ENCODE measurements around the gene LMLN.
"Not testable (repeated sequence)": the region's sequence is repeated elsewhere in the genome, so short reads cannot be mapped to it uniquely, and the experiment has no call there.

The LMLN gene, protein sequence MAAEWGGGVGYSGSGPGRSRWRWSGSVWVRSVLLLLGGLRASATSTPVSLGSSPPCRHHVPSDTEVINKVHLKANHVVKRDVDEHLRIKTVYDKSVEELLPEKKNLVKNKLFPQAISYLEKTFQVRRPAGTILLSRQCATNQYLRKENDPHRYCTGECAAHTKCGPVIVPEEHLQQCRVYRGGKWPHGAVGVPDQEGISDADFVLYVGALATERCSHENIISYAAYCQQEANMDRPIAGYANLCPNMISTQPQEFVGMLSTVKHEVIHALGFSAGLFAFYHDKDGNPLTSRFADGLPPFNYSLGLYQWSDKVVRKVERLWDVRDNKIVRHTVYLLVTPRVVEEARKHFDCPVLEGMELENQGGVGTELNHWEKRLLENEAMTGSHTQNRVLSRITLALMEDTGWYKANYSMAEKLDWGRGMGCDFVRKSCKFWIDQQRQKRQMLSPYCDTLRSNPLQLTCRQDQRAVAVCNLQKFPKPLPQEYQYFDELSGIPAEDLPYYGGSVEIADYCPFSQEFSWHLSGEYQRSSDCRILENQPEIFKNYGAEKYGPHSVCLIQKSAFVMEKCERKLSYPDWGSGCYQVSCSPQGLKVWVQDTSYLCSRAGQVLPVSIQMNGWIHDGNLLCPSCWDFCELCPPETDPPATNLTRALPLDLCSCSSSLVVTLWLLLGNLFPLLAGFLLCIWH

DNA sequence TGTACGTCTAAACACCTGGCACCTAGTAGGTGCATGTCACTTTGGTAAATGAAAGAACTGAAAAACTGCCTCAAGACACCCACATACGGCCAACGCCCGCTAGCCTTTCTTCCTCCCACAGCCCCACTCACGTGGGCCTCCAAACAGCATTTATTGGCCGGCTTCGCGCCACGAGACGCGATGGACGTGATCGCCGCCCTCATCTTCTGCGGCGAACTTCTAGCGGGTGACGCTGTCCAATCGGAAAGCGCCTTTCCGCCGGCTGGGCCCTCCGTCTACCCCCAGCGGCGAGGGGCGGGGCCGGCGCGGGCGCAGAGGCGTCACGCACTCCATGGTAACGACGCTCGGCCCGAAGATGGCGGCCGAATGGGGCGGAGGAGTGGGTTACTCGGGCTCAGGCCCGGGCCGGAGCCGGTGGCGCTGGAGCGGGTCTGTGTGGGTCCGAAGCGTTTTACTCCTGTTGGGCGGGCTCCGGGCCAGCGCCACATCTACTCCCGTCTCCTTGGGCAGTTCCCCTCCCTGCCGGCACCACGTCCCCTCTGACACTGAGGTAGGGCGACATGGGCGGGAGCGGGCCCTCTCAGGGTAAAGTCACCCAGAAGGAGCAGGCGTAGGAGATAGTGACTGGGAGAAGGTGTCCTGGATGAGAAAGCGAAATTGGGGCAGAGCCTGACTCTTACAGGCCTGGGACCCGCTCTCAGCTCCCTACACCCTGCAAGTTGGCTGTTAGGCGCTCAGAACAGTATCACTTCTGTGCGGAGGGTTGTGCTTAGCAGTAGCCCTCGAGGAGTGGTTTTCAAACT lies at the start of gene LMLN:
Gene LMLN, plus strand, starts transcription at position 327 of the 803 bp plus-strand sequence. Its CDS starts 29 bp downstream, at position 356.
- ATAC-seq: peak; percentile 92 to 95

DNA sequence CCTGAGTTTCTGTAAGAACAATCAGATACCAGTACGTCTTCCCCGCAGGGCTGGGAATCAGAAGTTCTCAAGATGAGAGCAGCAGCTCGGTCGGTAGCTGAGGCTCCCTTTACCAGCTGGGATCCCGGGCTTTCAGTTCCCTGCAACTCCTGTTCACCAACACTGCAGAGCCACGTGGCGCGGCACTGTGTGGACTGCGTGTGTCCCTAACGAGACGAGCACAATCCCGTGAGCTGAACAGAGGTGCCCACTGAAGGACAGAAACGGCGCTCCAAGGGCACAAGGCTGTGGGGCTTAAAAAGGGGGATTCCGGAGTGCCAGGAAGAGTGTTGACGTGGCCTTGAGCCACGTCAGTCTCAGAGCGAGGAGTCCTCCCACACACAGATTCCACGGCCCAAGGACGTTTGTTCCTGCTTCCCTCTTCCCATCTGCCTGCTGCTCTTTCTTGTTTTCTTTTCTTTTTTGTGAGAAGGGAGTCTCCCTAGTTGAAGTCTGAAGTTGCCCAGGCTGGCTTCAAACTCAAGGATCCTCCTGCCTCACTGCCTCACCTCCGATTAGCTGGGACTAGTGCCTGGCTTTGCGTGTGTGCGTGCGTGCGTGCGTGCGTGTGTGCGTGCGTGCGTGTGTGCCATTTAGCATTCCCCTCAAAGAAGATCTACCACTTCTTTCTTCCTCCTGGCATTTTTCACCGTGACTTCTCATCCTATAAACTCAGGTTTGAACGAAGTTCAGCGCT lies 47.1 kb upstream of the LMLN start:
- no peak for ATAC-seq

DNA sequence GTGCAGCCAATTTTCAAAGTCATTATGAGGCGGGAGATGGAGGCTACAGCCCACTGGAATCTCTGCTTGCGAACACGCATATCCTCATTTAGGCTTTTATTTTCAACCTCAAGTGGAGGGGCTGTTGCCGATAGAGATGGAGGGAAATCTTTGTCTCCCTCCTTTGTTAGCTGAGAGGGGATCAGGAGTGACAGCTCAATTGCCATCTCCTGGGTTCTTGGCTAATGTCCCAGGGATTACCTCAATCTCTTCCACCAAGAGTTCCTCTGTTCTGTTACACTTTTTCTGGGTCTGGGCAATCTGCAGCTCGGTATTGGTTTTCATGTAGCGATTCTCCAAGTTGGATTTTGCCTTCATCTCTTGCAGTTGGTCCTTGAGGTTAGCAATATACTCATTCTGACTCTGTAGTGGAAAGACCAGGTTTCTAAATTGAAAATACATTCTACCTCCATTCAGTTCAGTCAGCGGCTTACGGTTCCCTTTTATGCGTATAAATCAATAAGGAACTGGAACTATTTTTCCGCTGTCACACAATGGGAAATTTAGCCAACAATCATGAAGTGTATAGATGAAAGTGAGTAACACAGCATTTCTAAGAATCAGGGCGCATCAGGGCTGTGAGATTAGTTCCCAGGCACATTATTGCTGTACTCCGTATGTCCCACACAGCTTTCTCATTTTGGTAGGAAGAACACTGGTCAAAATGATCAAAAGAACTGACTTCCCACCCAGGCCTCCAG lies 46.2 kb upstream of the LMLN start:
- ATAC-seq: no peak

DNA sequence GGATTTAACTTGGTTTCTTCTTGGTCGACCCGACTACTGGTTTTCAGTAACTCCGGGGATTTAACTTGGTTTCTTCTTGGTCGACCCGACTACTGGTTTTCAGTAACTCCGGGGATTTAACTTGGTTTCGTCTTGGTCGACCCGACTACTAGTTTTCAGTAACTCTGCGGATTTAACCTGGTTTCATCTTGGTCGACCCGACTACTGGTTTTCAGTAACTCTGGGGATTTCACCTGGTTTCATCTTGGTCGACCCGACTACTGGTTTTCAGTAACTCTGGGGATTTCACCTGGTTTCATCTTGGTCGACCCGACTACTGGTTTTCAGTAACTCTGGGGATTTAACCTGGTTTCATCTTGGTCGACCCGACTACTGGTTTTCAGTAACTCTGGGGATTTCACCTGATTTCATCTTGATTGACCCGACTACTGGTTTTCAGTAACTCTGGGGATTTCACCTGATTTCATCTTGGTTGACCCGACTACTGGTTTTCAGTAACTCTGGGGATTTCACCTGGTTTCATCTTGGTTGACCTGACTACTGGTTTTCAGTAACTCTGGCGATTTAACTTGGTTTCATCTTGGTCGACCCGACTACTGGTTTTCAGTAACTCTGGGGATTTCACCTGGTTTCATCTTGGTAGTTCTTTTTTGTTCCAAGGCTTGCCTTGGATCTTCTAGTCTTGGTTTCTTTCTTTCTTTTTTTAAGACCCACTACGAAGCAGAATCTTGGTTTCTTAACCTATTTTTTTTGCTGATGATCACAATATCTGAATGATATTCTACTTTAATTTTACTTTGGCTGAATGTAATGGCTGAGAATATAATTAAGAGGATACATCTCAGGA lies 38.4 kb upstream of the LMLN start:
- not testable (repeated sequence) for ATAC-seq

DNA sequence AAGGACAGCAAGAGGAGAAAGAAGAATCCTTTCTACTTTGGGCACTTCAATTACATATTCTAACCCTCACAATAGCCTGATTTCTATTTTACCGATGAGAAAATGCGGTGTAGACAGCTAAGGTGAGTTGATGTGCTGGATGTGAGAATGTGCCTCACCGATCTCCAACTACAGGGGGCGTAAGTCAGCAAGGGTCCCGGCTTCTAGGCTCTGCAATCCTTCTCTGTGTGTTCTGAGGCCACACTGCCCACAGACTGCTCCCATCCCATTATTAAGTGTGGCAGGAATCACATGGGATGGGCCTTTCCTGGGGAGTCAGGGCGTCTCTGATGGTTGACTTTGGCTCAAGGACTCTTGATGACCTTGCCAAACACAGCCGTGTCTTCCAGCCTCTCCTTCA lies 33.6 kb upstream of the LMLN start:
- no peak for ATAC-seq

DNA sequence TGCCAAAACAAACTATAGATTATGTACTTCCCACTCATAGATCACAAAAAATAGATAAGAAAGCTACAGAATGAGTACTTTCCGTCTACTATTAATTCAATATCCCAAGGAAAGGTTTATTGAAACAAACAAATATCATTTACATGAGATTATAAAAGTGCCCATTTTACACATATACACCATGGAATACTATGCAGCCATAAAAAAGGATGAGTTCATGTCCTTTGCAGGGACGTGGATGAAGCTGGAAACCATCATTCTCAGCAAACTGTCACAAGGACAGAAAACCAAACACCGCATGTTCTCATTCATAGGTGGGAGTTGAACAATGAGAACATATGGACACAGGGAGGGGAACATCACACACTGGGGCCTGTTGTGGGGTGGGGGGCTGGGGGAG lies 32.4 kb upstream of the LMLN start:
- not testable (repeated sequence) for ATAC-seq

DNA sequence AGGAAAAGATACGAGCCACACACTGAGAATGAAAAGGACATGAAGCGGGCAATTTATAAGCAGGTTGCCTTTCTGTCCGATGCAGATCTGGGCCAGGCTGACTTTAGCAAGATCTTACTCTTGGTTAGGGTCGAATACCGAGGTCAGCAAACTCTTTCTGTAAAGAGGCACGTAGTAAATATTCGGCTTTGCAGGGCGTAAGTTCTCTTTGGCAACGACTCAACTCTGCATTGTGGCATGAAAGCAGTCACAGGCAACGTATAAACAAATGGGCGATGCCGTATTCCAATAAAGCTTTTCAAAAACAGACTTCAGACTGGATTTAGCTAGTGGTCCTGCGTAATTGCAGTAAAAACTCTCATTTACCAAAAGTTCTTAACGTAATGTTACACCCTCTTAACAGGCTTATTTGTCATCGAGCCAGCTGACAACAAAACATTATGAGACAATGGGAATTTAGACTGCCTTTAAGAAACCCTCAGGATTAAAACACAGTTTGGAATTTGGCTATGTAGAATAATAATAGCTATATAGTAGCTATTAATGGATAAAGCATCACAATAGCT lies 23.1 kb upstream of the LMLN start:
- no peak for ATAC-seq

DNA sequence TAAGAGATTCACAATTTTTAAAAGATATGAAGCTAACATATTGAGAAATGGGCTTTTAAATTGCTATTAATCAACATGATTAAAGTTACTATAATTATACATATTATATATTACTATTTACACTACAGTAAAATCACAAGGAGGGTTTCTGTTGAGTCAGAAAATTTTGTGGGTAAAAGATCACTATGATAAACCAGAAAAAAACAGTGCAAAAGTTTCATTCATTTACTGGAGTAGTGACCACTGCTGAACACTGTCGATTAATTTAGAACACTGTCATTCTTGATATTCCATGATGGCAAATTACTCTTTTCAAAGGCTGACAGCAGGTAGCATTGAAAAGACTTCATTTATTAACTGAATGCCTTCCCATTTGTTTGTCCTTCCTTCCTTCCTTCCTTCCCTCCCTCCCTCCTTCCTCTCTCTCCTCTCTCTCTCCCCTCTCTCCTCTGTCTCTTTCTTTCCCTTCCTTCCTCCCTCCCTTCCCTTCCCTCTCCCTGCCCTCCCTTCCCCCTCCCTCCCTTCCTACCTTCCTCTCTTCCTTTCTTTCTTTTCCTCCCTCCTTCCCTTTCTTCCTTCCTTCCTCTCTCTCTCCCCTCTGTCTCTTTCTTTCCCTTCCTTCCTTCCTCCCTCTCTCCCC lies 19.2 kb upstream of the LMLN start:
- no peak for ATAC-seq

DNA sequence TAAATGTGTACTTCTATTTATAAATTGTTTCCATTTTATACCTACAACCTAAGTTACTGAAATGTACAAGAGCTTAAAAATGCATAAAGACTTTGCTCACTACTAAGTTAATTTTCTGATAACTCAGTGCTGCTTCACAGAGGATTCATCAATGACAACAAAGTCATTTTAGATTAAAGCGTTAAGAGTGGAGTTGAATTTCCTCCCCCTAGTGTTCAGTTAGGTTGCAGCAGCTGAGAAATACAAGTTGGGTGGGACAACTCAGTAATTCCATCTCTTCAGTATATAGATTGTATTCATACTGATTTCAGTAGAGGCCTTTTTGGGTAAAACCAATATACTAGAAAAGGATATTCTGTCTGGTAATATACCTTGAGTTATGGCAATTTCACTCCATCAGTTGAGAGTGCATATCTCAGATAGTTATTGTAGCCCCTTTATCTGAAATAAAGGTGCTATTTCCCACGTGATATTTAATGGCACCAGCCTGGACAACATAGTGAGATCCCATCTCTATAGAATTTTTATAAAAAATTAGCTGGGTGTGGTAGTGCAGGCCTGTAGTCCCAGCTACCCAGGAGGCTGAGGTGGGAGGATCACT lies 17.0 kb upstream of the LMLN start:
- ATAC-seq: peak; percentile 77 to 81

DNA sequence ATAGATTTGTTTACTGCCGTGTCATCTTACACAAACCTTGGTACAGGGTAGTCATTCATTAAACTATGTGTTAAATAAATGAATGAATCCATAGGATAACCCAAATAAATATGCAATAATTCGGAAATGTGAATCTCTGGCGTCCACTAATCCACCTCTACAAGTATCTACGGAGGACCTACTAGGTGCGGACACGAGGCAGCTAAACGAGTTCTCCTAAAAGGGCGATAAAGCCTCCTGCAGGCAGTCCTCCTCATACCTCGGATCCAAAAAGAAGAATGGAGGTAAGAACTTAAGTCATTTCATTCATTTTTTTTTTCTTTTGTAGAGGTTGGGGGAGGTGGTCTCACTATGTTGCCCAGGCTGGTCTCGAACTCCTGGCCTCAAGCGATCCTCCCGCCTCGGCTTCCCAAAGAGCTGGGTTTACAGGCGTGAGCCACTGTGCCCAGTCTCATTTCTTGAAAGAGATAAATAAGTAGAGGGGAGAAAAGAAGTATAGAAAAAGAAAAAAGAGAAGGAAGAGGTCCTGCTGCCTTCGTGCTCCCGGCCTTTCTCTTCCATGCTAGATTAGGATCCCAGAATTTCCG lies 10.7 kb upstream of the LMLN start:
- no peak for ATAC-seq

DNA sequence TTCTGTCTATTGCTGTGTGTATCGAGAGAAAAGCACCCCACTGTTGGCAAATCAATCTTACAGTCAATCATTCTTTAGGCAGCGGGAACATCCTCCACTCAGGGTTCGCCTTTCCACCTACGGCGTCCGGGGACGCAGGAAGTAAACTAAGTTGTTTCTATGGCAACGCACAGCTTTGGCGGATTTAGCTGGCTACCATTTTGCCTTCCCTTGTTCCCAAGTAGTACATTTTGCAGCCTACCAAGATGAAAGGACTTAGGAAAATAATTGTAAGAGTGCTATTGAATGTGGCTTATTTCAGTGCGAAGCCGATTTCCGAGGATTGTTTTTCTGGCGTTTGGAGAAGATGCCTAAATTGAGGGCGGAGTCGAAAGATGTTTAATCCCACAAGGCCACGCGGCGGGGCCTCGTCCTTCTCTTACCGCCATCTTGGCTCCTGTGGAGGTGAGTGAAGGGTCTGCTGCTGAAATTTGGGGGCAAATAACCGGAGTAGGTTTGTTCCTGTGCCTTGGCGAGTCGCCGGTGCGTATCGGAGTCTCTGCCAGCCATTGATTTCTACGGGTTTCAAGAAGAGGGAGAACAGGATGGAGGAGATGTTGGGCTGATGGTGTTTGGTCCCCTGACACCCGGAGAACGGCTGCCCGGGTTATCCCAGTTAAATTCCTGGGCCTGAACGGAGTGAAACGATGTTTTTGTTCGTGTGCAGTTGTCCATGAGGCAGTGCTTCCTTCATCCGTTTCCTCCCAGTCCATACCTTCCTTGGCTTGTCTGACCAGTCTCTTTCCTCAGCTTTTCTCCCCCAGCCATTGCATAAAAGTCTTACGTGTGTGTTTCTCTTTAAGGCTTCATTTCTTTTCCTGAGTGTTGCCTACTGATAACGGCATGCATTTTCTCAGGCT lies 10.0 kb upstream of the LMLN start, which contains the start of gene RPL35A:
Gene RPL35A, plus strand, starts transcription at position 413 of the 899 bp plus-strand sequence. CDS start 778 bp downstream, outside the sequence.
- ATAC-seq: peak; percentile 87 to 90

DNA sequence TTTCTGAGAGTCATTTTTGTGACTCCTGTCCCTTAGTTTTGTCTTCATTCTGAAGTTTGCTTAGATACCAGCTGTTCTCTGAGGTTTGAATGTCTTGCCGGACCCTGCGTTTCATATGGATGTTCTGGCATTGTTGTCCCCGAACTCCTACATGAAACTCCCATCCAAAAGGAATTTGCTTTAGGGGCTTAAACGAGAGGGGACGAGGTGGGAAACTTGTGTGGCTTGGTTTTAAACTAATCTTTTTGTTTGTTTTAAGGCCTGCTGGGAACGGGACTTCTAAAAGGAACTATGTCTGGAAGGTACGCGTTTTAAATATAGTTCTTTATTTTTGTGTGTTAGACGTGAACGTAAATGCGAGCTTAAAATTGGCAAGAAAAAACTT lies 9.3 kb upstream of the LMLN start:
- ATAC-seq: no peak

DNA sequence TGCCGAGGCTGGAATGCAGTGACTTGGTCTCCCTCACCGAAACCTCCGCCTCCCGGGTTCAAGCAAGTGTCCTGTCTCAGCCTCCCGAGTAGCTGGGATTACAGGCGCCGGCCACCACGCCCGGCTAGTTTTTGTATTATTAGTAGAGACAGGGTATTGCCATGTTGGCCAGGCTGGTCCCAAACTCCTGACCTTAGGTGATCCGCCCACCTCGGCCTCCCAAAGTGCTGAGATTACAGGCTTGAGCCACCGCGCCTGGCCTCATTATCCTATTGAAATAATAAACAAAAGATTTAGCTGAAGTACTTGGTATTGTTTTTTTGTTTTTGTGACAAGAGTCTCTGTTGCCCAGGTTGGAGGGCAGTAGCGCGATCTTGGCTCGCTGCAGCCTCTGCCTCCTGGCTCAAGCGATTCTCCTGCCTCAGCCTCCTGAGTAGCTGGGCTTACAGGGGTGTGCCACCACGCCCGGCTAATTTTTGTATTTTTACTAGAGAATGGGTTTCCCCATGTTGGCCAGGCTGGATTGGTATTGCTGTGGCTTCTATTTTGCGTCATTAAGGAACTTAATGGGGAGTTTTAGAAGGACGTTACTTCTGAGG lies 8.5 kb upstream of the LMLN start:
- no peak for ATAC-seq

DNA sequence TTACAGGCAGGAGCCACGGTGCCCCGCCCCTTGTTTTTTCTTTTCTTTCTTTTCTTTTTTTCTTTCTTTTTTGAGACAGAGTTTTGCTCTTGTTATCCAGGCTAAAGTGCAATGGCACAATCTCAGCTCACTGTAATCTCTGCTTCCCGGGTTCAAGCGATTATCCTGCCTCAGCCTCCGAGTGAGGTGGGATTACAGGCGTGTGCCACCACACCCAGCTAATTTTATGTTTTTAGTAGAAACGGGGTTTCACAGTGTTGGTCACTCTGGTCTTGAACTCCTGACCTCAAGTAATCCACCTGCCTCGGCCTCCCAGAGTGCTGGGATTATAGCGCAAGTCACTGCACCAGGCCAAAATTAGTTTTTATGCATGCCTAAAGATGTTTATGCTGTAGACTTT lies 7.6 kb upstream of the LMLN start:
- ATAC-seq: no peak

DNA sequence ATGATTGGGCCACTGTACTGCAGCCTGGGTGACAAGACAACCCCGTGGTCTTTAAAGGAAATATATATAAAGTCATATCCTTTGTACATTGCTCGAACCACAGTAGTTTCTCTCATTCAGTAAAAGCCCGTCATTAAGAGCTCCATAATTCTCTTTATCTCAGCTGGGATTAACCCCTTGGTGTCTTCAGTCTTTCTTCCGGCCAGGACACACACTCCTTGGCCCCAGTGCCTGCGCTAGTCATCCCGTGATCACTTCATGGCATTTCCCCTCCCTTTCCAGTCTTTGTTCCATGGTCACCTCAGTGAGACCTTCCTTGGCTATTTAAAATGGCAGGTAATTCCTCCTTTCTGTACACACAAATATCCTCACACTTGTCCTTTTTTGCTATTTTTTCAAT lies 6.7 kb upstream of the LMLN start:
- ATAC-seq: no peak

DNA sequence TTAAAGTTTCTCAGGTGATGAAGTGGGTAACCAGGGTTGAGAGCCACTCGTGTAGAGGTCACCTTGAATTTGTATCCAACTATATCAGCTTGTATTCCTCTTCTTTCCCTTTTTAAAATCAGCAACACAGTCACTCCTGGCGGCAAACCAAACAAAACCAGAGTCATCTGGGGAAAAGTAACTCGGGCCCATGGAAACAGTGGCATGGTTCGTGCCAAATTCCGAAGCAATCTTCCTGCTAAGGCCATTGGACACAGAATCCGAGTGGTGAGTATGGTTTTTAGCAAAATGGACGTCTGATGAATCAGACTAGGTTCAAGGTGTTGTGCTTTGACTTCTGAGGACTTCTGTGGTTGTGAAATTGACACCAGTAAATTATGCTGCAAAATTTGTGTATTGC lies 6.1 kb upstream of the LMLN start:
- ATAC-seq: no peak

DNA sequence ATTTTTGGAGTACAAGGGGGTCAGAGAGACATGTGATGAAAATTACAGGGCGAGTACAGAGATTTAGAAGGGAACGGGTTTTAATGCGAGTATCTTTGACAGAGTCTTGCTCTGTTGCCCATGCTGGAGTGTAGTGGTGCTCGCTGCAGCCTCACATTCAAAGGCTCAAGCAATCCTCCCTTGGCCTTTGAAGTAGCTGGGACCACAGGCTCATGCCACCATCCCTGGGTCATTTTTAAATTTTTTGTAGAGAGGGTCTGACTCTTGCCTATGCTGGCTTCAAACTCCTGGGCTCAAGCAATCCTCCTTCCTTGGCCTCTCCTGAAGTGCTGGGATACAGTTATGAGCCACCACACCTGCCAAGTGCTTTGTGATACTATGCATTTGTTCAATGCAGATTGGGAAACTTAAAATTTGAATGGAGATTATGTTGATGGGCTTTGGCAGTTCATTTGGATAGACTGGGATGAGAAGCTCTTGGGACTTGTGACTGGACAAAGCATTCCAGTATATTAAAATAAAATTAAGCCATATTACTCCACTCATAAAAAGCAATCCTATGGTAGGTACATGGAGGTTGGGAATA lies 4.0 kb upstream of the LMLN start:
- ATAC-seq: no peak
